ENCODE data around the gene KRTAP12-1.

Gene KRTAP12-1

GRCh38 chr21:44711327-44712202, 29.6 kb upstream of the KRTAP12-1 start, which contains the start of gene TSPEAR:
Gene TSPEAR (minus strand): TSS chr21:44711572. CDS start chr21:44711514, 58 bp downstream.
- no peak for DNase-seq (ENCODE audit: low read depth in 3 of 3)

DNA sequence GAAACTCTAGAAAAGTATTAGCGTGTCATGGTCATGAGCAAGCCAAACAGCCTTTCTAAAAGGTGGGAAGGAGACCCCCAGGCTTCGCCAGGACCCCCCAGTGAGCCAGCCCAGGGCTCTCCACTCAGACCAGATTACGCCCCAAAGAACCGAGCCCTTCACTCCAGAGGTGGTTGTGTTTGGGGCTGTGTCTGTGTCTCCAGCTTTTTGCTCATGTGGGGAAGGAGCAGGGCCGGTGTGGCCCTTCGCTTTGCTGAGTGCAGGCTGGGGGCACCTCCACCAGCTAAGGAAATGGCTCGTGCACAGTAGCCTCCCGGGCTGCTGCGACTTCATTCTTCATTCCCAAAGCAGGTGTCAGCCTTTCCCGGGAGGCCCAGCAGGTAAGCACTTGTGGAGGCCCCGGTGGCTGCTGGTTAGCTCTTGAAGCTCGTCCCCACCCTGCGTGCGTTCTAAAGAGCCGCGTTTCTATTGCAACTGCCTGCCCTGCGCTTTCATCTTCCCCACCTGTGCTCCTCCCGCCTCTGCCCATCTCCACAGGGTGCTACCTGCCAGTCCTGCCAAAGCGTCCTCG, 28.9 kb upstream of the KRTAP12-1 start:
- no peak for DNase-seq (ENCODE audit: low read depth in 3 of 3)

DNA sequence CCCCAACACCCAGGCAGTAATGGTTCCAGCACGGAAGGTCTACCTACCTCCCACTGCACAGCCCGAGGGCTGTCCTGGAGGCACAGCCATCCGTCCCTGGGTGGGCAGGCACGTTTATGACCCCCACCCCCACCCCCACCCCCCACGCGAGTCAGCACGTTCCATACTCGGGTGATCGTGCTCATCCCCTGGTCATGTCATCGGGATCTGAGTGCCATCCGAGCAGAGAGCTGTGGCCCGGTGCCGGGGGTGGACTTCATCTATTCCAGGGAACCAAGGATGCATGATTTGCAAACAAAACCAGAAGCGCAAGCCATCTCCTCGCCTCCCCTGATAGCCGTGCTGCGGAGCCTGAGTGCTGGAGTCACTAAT, 28.3 kb upstream of the KRTAP12-1 start:
- no peak for DNase-seq (ENCODE audit: low read depth in 3 of 3)

GRCh38 chr21:44709426-44710293, 27.7 kb upstream of the KRTAP12-1 start:
- no peak for DNase-seq (ENCODE audit: low read depth in 3 of 3)

GRCh38 chr21:44708866-44709425, 27.0 kb upstream of the KRTAP12-1 start:
- DNase-seq (ENCODE audit: low read depth in 3 of 3): no peak

DNA sequence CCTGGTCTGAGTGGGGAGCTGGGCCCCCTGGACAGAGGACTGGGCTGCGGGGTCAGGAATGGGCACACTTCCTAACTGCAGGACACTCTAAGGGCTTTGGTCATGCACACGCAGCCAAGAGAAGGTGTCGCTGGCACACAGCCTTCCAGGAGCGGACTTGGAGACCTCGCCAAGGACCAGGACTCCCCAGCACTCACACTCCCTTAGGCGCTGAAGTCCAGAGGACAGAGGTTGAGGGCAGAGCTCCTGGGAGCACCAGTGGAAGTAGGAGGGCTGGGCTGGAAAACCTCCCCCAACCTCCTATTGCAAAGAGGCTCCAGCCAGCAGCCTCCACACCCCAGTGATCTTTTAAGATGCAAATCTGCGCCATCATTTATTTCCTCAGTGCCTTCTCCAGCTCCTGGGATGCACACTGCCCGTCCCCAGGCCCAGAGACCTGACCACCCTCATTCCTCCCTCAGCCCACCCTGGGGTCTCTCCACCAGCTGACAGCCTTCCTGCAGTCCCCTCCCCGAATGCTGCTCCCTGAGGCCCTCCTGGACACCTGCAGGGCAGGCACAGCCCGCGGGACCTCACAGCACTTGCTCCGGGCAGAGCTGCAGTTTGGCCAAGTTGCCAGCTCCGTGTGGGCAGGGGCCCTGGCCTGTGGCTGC, 26.4 kb upstream of the KRTAP12-1 start:
- DNase-seq (ENCODE audit: low read depth in 3 of 3): no peak

DNA sequence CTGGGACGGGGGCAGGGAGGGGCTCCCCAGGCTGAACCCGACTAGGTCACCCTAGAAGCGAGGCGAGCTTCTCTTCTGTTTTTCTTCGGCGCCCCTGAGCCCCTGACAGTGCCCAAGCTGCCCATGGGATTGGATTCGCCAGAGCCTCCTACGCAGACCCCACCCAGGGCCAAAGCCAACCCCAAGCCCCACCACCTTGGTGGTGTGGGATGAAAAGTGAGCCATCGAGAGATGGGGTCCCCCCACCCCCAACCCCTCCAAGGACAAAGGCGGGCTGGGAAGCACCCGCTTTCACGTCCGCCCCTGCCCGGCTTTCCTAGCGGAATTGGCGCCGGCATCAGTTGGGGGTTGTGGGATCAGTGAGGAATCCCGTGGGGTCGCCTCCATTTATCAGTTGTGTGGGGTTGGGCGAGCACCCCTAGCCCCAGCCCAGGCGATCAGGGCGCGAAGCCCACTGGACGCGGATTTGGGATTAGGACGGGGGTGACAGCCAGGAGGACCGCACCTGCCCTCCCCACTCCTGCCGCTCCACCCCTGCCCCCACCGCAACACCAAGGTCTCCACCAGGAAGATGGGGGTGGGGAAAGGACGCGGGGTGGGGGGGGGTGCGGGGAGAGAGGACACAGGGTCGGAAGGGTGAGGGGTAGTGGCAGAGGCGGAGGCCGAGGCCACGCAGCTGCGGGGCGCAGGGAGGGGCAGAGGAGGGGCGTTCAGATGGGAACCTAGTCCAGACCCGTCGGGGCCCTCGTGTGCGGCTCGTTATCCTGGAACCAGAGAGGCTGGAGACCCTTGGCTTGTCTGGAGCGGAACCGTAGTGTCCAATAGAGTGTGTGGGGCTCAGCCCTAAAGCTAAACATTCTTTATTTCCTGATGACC, 25.0 kb upstream of the KRTAP12-1 start:
- DNase-seq (ENCODE audit: low read depth in 3 of 3): no peak

GRCh38 chr21:44706026-44706705, 24.2 kb upstream of the KRTAP12-1 start:
- no peak for DNase-seq (ENCODE audit: low read depth in 3 of 3)

- no peak for DNase-seq (ENCODE audit: low read depth in 3 of 3)
These were observed 22.7 kb upstream of the KRTAP12-1 start for GRCh38 chr21:44704636-44705001.

DNA sequence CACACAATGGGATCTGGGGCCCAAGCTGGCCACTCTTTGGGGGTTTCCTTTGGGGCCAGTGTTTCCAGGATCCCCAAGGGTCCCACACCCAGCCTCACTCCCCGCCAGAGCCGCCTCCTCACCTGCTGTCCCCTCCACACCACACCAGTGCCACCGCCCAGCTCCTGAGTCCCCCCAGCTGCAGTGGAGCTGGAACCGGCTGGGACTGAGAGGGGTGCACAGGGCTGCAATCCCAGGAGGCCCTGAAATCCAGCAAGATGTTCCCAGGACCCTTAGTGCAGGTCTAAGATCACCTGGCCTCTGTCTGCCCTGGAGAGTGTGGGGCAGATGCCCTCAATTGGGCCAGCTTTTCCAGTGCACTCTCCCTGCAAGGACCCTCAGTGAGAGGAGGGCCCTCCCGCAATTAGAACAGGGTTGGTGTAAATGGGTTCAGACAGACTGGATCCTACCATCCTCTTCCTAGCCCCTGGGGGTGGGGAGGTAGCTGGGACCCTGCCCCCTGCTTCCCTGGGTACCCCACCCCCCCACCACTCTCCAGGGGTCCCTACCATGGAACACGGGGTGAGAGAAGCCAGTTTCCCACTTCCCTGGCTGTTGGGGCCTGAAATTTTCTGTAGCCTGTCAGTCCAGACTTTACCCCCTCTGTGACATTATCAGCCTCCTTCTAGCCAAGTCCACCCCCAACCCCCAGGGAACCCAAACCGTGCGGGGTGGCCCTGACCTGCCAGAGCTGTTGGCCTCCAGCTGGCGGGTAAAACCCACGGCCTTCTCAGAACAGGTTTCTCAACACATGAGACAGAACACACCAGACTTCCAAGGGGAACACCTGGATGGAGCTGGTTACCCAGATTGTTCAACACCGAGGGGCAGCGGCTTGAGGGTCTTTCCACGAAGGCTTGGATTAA, 22.0 kb upstream of the KRTAP12-1 start:
- DNase-seq (ENCODE audit: low read depth in 3 of 3): no peak

DNA sequence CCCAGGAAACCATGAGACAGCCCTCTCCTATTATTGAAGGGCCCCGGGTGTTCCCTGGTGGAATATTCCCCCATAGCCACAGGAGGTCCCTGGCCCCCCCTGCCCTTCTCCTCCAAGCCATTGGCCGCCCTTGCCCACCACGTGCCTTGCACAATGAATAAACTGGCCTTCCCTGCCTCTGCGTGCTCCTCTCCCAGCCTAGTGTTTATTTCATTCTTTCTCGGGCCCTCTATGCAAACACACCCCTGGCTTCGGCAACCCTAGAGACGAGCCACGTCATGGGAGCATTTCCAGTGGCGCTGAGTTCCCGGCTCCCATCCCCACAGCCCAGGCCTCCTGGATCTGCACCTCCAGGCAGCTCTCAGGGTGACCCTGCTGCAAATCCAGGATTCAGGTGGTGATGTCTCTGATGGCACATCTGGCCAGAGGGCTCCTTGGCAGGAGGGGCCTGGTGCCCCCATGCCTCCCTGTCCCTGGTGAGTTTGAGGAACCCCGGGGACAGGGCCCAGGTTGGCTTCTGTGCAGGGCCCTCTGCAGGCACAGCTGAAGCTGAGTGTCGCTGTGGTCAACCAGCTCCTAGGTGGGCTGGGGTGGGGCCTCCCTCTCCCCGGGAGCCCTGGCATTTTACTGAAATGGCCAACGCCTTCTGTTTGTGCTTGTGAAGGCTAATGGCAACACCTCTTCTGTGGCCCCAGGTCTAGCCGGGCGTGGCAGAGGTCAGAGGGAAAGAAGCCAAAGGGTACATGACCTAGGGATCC, 21.2 kb upstream of the KRTAP12-1 start:
- DNase-seq (ENCODE audit: low read depth in 3 of 3): no peak

- DNase-seq (ENCODE audit: low read depth in 3 of 3): no peak
These were observed 20.4 kb upstream of the KRTAP12-1 start for GRCh38 chr21:44702111-44702972.

- no peak for DNase-seq (ENCODE audit: low read depth in 3 of 3)
These were observed 19.6 kb upstream of the KRTAP12-1 start for GRCh38 chr21:44701541-44701940.

GRCh38 chr21:44701023-44701400, 19.0 kb upstream of the KRTAP12-1 start:
- no peak for DNase-seq (ENCODE audit: low read depth in 3 of 3)

DNA sequence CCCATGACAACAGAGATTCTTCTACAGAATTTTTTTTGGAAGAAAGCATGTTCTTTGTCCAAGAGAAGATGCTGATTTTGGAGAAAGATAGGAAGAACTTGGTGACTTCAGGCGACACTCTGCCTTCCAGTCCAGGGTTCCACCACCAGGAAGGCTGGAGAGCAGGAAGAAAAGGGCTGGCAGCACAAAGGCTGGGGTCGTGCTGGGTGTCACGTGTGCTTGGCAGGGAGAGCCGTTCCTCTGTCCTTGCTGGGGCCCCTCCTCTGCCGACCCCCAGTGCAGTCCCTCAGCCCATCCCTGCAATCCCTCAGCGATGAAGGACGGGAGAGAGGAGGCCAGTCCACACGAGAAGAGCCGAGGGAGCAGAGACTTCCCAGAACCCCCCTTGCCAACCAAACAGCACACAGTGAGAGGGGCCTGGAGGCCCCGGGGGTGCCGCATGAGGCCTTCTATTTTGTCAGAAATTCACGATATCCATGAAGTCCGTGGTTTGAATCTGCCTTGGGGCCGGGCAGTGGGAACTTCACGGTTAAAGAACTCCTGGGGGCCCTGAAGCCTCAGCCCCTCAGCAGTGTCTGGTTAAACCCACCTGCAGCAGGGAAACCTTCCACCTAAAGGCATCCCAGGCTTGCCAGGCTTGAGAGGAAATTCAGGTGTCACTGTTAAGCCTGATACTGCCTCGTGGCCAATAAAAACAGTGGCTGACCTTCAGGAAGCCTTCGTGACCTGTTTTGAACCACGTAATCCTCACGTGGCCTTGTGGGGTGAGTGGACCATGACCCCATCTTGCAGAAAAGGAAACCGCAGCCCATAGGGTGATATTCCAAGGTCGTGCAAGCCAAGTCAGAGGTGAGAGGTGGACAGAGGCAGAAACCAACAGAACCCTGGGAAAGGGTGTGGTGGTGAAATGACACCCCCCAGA, 18.4 kb upstream of the KRTAP12-1 start:
- no peak for DNase-seq (ENCODE audit: low read depth in 3 of 3)

- DNase-seq (ENCODE audit: low read depth in 3 of 3): no peak
These were observed 17.6 kb upstream of the KRTAP12-1 start for GRCh38 chr21:44699502-44700001.

Measured in stimulated activated CD4-positive, alpha-beta T cell treated with anti-CD3 and anti-CD28 coated beads, TNF-alpha, amount 100 ng/mL, for 48 hours (primary cell).